NAMALWA (cell line): ENCODE data around the gene DCLK2.

Experiments
- DNase-seq: peaks from one replicate; pipeline ENCODE4 v3.0.0-alpha.2; 2015; ENCODE audit warnings: low spot score

Gene DCLK2

GRCh38 chr4:150117629-150118028, 39.4 kb downstream of the DCLK2 start:
- DNase-seq: no peak

GRCh38 chr4:150119492-150119891, 41.2 kb downstream of the DCLK2 start:
- DNase-seq: no peak

GRCh38 chr4:150123087-150123486, 44.8 kb downstream of the DCLK2 start:
- no peak for DNase-seq

- DNase-seq: peak; percentile 23
Observed at GRCh38 chr4:150123796-150124677, 45.8 kb downstream of the DCLK2 start.

GRCh38 chr4:150126201-150126863, 48.1 kb downstream of the DCLK2 start:
- peak; percentile 42 for DNase-seq

GRCh38 chr4:150126864-150127203, 48.6 kb downstream of the DCLK2 start:
- DNase-seq: peak; percentile 45

GRCh38 chr4:150127757-150128156, 49.5 kb downstream of the DCLK2 start:
- no peak for DNase-seq

GRCh38 chr4:150130933-150131332, 52.7 kb downstream of the DCLK2 start:
- no peak for DNase-seq

- no peak for DNase-seq
Observed at GRCh38 chr4:150131581-150132228, 53.5 kb downstream of the DCLK2 start.

- DNase-seq: no peak
Observed at GRCh38 chr4:150133605-150134004, 55.4 kb downstream of the DCLK2 start.

- DNase-seq: peak; percentile 11
Observed at GRCh38 chr4:150135134-150135772, 57.0 kb downstream of the DCLK2 start.

- DNase-seq: no peak
Observed at GRCh38 chr4:150136036-150136435, 57.8 kb downstream of the DCLK2 start.

- no peak for DNase-seq
Observed at GRCh38 chr4:150136481-150136880, 58.2 kb downstream of the DCLK2 start.

GRCh38 chr4:150139297-150139865, 61.1 kb downstream of the DCLK2 start:
- DNase-seq: no peak

GRCh38 chr4:150140774-150141400, 62.6 kb downstream of the DCLK2 start:
- no peak for DNase-seq

- DNase-seq: no peak
Observed at GRCh38 chr4:150141756-150142155, 63.5 kb downstream of the DCLK2 start.

- no peak for DNase-seq
Observed at GRCh38 chr4:150142831-150143230, 64.6 kb downstream of the DCLK2 start.

- DNase-seq: no peak
Observed at GRCh38 chr4:150145090-150145945, 67.1 kb downstream of the DCLK2 start.

- no peak for DNase-seq
Observed at GRCh38 chr4:150145946-150146340, 67.7 kb downstream of the DCLK2 start.

GRCh38 chr4:150149381-150149780, 71.1 kb downstream of the DCLK2 start:
- DNase-seq: no peak

GRCh38 chr4:150150629-150151062, 72.4 kb downstream of the DCLK2 start:
- no peak for DNase-seq
